ENCODE data around the gene EML5. TPM values are rescaled to one million over a fixed set of nuclear protein-coding genes. Genes with fewer than 3 reads are reported as not detected.

Gene EML5
- polyA plus RNA-seq, 3 donors: not detected

- intact Hi-C loops (cut with micrococcal nuclease): no loop called here
- no peak overlapping the region for H3K4me3 ChIP-seq (replicated peaks in 1 of 3; ENCODE audit: low read depth in 2 of 3, low read length in 3 of 3)
- H3K4me1 ChIP-seq (ENCODE audit: control insufficient read depth in 1 of 2, insufficient read depth in 2 of 2, low read length in 2 of 2): peaks cover 4 to 5% of the 10 kb centered on the region in 2 donors
- H3K36me3 Mint-ChIP-seq: peaks cover 13 to 16% of the 10 kb centered on the region in 2 donors
- H3K27me3 ChIP-seq (ENCODE audit: control insufficient read depth in 2 of 2, insufficient read depth in 2 of 2, low read length in 2 of 2): no peaks in the 10 kb centered on the region
- H4K20me1 ChIP-seq (ENCODE audit: insufficient read depth, low read length): no peaks in the 10 kb centered on the region
- no peak overlapping the region for H3K4me2 ChIP-seq (replicated peaks; ENCODE audit: extremely low read depth, low read length, poor library complexity, severe bottlenecking)
- H3K79me2 ChIP-seq (ENCODE audit: insufficient read depth, low read length): no peaks in the 10 kb centered on the region
- TF ChIP-seq CTCF (IDR thresholded peaks at IDR 0.05): no peak
- no peak overlapping the region for H3K4me3 Mint-ChIP-seq
- peaks cover 3% of the 10 kb centered on the region for H3K4me1 Mint-ChIP-seq
- no peak overlapping the region for H3K9ac ChIP-seq (ENCODE audit: insufficient read depth, low read length, poor library complexity, severe bottlenecking)
- 94% methylated on average over 2 of the region's 5 CpGs for WGBS (ENCODE audit: insufficient coverage)
- peaks cover 4 to 7% of the 10 kb centered on the region in 2 donors for H3K36me3 ChIP-seq (replicated peaks in 1 of 2; ENCODE audit: control insufficient read depth in 1 of 2, insufficient read depth in 2 of 2, low read length in 2 of 2)
- DNase-seq: no peak
- H3K27ac ChIP-seq (ENCODE audit: low read depth in 1 of 2, low read length in 2 of 2): no peak overlapping the region
- no peaks in the 10 kb centered on the region for H3K9me3 ChIP-seq (replicated peaks in 1 of 2; ENCODE audit: control insufficient read depth in 1 of 2, insufficient read depth in 1 of 2, low read length in 2 of 2)
- H3K27me3 Mint-ChIP-seq (ENCODE audit: low read depth in 3 of 3): peaks cover 0 to 2% (median 0%) of the 10 kb centered on the region in 3 donors
- no peaks in the 10 kb centered on the region for H3K9me3 Mint-ChIP-seq
- H3K27ac Mint-ChIP-seq: no peak overlapping the region
- H2AFZ ChIP-seq (ENCODE audit: insufficient read depth, low read depth, low read length, poor library complexity, severe bottlenecking): no peak overlapping the region
These were observed 174.3 kb downstream of the EML5 start for GRCh38 chr14:88618476-88618875.

- intact Hi-C loops (cut with micrococcal nuclease): no loop called here
- no peaks in the 10 kb centered on the region for H3K9me3 Mint-ChIP-seq
- H3K4me2 ChIP-seq (replicated peaks; ENCODE audit: extremely low read depth, low read length, poor library complexity, severe bottlenecking): no peak overlapping the region
- H3K36me3 Mint-ChIP-seq: peaks cover 20 to 21% of the 10 kb centered on the region in 2 donors
- no peak for TF ChIP-seq CTCF (IDR thresholded peaks at IDR 0.05)
- peaks cover 0 to 2% (median 0%) of the 10 kb centered on the region in 3 donors for H3K27me3 Mint-ChIP-seq (ENCODE audit: low read depth in 3 of 3)
- H3K4me1 Mint-ChIP-seq: peaks cover 9% of the 10 kb centered on the region
- WGBS (ENCODE audit: insufficient coverage): 100% methylated on average over 1 of the region's 1 CpG
- no peaks in the 10 kb centered on the region for H3K79me2 ChIP-seq (ENCODE audit: insufficient read depth, low read length)
- H3K4me3 ChIP-seq (replicated peaks in 1 of 3; ENCODE audit: low read depth in 2 of 3, low read length in 3 of 3): no peak overlapping the region
- peaks cover 4 to 14% of the 10 kb centered on the region in 2 donors for H3K36me3 ChIP-seq (replicated peaks in 1 of 2; ENCODE audit: control insufficient read depth in 1 of 2, insufficient read depth in 2 of 2, low read length in 2 of 2)
- H3K9ac ChIP-seq (ENCODE audit: insufficient read depth, low read length, poor library complexity, severe bottlenecking): no peak overlapping the region
- peaks cover 6 to 10% of the 10 kb centered on the region in 2 donors for H3K4me1 ChIP-seq (ENCODE audit: control insufficient read depth in 1 of 2, insufficient read depth in 2 of 2, low read length in 2 of 2)
- H4K20me1 ChIP-seq (ENCODE audit: insufficient read depth, low read length): no peaks in the 10 kb centered on the region
- no peak overlapping the region for H2AFZ ChIP-seq (ENCODE audit: insufficient read depth, low read depth, low read length, poor library complexity, severe bottlenecking)
- H3K9me3 ChIP-seq (replicated peaks in 1 of 2; ENCODE audit: control insufficient read depth in 1 of 2, insufficient read depth in 1 of 2, low read length in 2 of 2): no peaks in the 10 kb centered on the region
- no peak overlapping the region for H3K27ac Mint-ChIP-seq
- no peak overlapping the region for H3K27ac ChIP-seq (ENCODE audit: low read depth in 1 of 2, low read length in 2 of 2)
- no peak overlapping the region for H3K4me3 Mint-ChIP-seq
- H3K27me3 ChIP-seq (ENCODE audit: control insufficient read depth in 2 of 2, insufficient read depth in 2 of 2, low read length in 2 of 2): no peaks in the 10 kb centered on the region
- DNase-seq: no peak
These were observed 175.3 kb downstream of the EML5 start for GRCh38 chr14:88617479-88617878.
